Putamen (tissue), 1 donor: ENCODE measurements around the gene GAP43.

Experiments
- DNase-seq: peaks from one replicate; pipeline ENCODE4 v3.0.0-alpha.2; 2016; ENCODE audit warnings: low spot score

GAP43 gene

GRCh38 chr3:115662356-115662755, 39.0 kb downstream of the GAP43 start:
- DNase-seq: no peak

- no peak for DNase-seq
Observed at GRCh38 chr3:115663414-115663813, 40.1 kb downstream of the GAP43 start.

GRCh38 chr3:115666081-115666480, 42.8 kb downstream of the GAP43 start:
- DNase-seq: no peak

- DNase-seq: no peak
Observed at GRCh38 chr3:115666920-115667737, 43.8 kb downstream of the GAP43 start.

GRCh38 chr3:115667738-115668065, 44.4 kb downstream of the GAP43 start:
- DNase-seq: no peak

GRCh38 chr3:115670911-115671310, 47.6 kb downstream of the GAP43 start:
- DNase-seq: no peak

GRCh38 chr3:115671761-115672455, 48.6 kb downstream of the GAP43 start:
- no peak for DNase-seq

GRCh38 chr3:115673881-115674280, 50.6 kb downstream of the GAP43 start:
- DNase-seq: no peak

GRCh38 chr3:115676336-115676735, 53.0 kb downstream of the GAP43 start:
- DNase-seq: peak; percentile 54

- no peak for DNase-seq
Observed at GRCh38 chr3:115680803-115681345, 57.6 kb downstream of the GAP43 start.

GRCh38 chr3:115681736-115682135, 58.4 kb downstream of the GAP43 start:
- DNase-seq: no peak

GRCh38 chr3:115683305-115683704, 60.0 kb downstream of the GAP43 start:
- DNase-seq: no peak

GRCh38 chr3:115683773-115684172, 60.5 kb downstream of the GAP43 start:
- DNase-seq: no peak

GRCh38 chr3:115685097-115685496, 61.8 kb downstream of the GAP43 start:
- DNase-seq: no peak

- no peak for DNase-seq
Observed at GRCh38 chr3:115687721-115688120, 64.4 kb downstream of the GAP43 start.

GRCh38 chr3:115688418-115688817, 65.1 kb downstream of the GAP43 start:
- DNase-seq: no peak

GRCh38 chr3:115689928-115690327, 66.6 kb downstream of the GAP43 start:
- DNase-seq: no peak

GRCh38 chr3:115691964-115692363, 68.7 kb downstream of the GAP43 start:
- no peak for DNase-seq

- peak; percentile 73 for DNase-seq
Observed at GRCh38 chr3:115692887-115693524, 69.7 kb downstream of the GAP43 start.

GRCh38 chr3:115693868-115694267, 70.6 kb downstream of the GAP43 start:
- peak; percentile 53 for DNase-seq

- DNase-seq: no peak
Observed at GRCh38 chr3:115695090-115695489, 71.8 kb downstream of the GAP43 start.

- DNase-seq: no peak
Observed at GRCh38 chr3:115697263-115698053, 74.1 kb downstream of the GAP43 start.
